Measurements from ENCODE around the gene PLCB3. TPM values are rescaled to one million over a fixed set of nuclear protein-coding genes. Genes with fewer than 3 reads are reported as not detected.

The PLCB3 gene
- total and polyA plus RNA-seq, 10 of the 15 experiments (the other 5 are each of a cell fraction or from before 2014, with no cell fraction given) = 0.03 to 10.3 (median 3.3) TPM

- no peak for TF ChIP-seq CTCF (IDR thresholded peaks at IDR 0.05 in 2 of 3, conservative IDR thresholded peaks at IDR 0.05 in 1 of 3; ENCODE audit: control insufficient read depth in 2 of 3, extremely low read depth in 1 of 3, insufficient read depth in 1 of 3, low read depth in 3 of 3, low read length in 3 of 3)
- TF ChIP-seq RAD21 (IDR thresholded peaks at IDR 0.05; ENCODE audit: insufficient read depth, low read depth, low read length) = no peak
- no peak for TF ChIP-seq ZNF207 (IDR thresholded peaks at IDR 0.05; ENCODE audit: borderline replicate concordance)
- peak; percentile 15 to 55; a peak in 2 of 3 replicates for TF ChIP-seq EGR1 (IDR thresholded peaks at IDR 0.05; ENCODE audit: borderline replicate concordance in 1 of 2, low read depth in 2 of 2, low read length in 2 of 2)
- TF ChIP-seq CEBPZ (IDR thresholded peaks at IDR 0.05; ENCODE audit: low read depth, low read length) = no peak
- TF ChIP-seq GABPA (IDR thresholded peaks at IDR 0.05; ENCODE audit: low read depth) = peak; percentile 80
- TF ChIP-seq CHD1 (IDR thresholded peaks at IDR 0.05; ENCODE audit: low read depth, low read length) = 0 out of 2 replicates have a peak, but pooled peaks have one; percentile 21
- 0 out of 2 replicates have a peak, but pooled peaks have one; percentile 12 for TF ChIP-seq RAD51 (IDR thresholded peaks at IDR 0.05)
- peak; percentile 40 for TF ChIP-seq E4F1 (IDR thresholded peaks at IDR 0.05; ENCODE audit: borderline replicate concordance, partially characterized antibody)
- no peak for TF ChIP-seq ZNF274 (IDR thresholded peaks at IDR 0.05; ENCODE audit: insufficient read depth, insufficient read length)
- TF ChIP-seq ELK1 (IDR thresholded peaks at IDR 0.05; ENCODE audit: low read depth, low read length) = peak; percentile 65; the same call in 1 of the 2 replicates
- peak; percentile 90; the same call in 1 of the 2 replicates for TF ChIP-seq TAF1 (IDR thresholded peaks at IDR 0.05; ENCODE audit: borderline replicate concordance, low read depth, low read length)
- TF ChIP-seq SREBF1 (IDR thresholded peaks at IDR 0.05; ENCODE audit: low read length) = no peak
- no peak for TF ChIP-seq HDAC6 (IDR thresholded peaks at IDR 0.05; ENCODE audit: unreplicated experiment)
- peak; percentile 74 for TF ChIP-seq MXI1 (IDR thresholded peaks at IDR 0.05; ENCODE audit: low read depth, low read length)
- no peak for TF ChIP-seq RFX5 (IDR thresholded peaks at IDR 0.05; ENCODE audit: low read depth, low read length)
- peak; percentile 68 for TF ChIP-seq CBFB (IDR thresholded peaks at IDR 0.05; ENCODE audit: low read depth)
These were observed 43.9 kb upstream of the PLCB3 start (continued) for GRCh38 chr11:64207256-64208085.
